Thoracic aorta (tissue), 2 donors: ENCODE results near the gene TMEM204. TPM values are rescaled to one million over a fixed set of nuclear protein-coding genes. Genes with fewer than 3 reads are reported as not detected.

ENCODE experiments used
- ATAC-seq: fragments of 150-250 bp; one replicate; pipeline ENCODE4 v1.8.0; 2017; ENCODE audit warnings: low read depth; ENCODE audit not compliant: insufficient number of reproducible peaks, low FRiP score
- DNase-seq: peaks from one replicate; pipeline ENCODE4 v3.0.0-alpha.2; 2020; ENCODE audit warnings: low spot score
- H3K27ac ChIP-seq, 2 donors: fragments of 200-600 bp; sonication (generic); 1 replicate in 1 of 2; 2 replicates in 1 of 2; pipeline ENCODE4 v1.5.1; 2016; ENCODE audit warnings: mild to moderate bottlenecking in 2 of 2, moderate library complexity in 2 of 2
- H3K27me3 ChIP-seq: fragments of 200-600 bp; sonication (generic); replicated peaks from 2 replicates; pipeline ENCODE4 v1.6.0; 2016; ENCODE audit warnings: mild to moderate bottlenecking; ENCODE audit not compliant: insufficient read depth
- H3K36me3 ChIP-seq: fragments of 200-600 bp; sonication (generic); one replicate; pipeline ENCODE4 v1.5.1; 2016
- H3K4me1 ChIP-seq, 2 donors: fragments of 200-600 bp; sonication (generic); 1 replicate in 1 of 2; 2 replicates in 1 of 2; pipeline versions ENCODE4 v1.5.1 to v1.6.0; 2016; ENCODE audit warnings: low read depth in 2 of 2, mild to moderate bottlenecking in 1 of 2; ENCODE audit not compliant: control insufficient read depth in 1 of 2
- H3K4me3 ChIP-seq: fragments of 200-600 bp; sonication (generic); 2 replicates; pipeline ENCODE4 v1.5.1; 2016; ENCODE audit warnings: mild to moderate bottlenecking
- H3K9me3 ChIP-seq: fragments of 200-600 bp; sonication (generic); 2 replicates; pipeline ENCODE4 v1.5.1; 2016
- CTCF ChIP-seq: fragments of 200-600 bp; sonication (generic); IDR thresholded peaks from one replicate; pipeline ENCODE4 v1.5.1; 2019; ENCODE audit warnings: antibody characterized with exemption
- total RNA-seq, 2 donors: library from RNA; depleted of rRNA; stranded (reverse); fragments of >200 nt; gene quantifications; one replicate each; pipeline versions ENCODE4 v1.1.0 to v1.2.3, GENCODE V29; 2016

TMEM204 gene
- total RNA-seq, 2 donors from 2014 or later, result 111 to 125 TPM

GRCh38 chr16:1488054-1488601 is 45.3 kb upstream of the TMEM204 start:
- no peaks in the 10 kb centered on the region for H3K9me3 ChIP-seq
- peaks cover 5 to 7% of the 10 kb centered on the region in 2 donors for H3K4me1 ChIP-seq
- DNase-seq (no peak), ATAC-seq (no peak)
- H3K27ac ChIP-seq, result no peak overlapping the region
- H3K27me3 ChIP-seq, result no peaks in the 10 kb centered on the region
- no peaks in the 10 kb centered on the region for H3K36me3 ChIP-seq
- no peak overlapping the region for H3K4me3 ChIP-seq
- no peak for TF ChIP-seq CTCF

GRCh38 chr16:1488619-1489018 is 44.8 kb upstream of the TMEM204 start, which contains the start of gene PTX4:
TSS of gene PTX4 (minus strand) at chr16:1488944. CDS start at chr16:1488909, 35 bp downstream.
- DNase-seq, result no peak
- no peak for TF ChIP-seq CTCF
- H3K4me3 ChIP-seq, result no peak within 1 kb of the TSS
- no peak within 1 kb of the TSS for H3K27ac ChIP-seq
- ATAC-seq, result no peak
- H3K4me1 ChIP-seq, result peaks cover 5 to 7% of the 10 kb centered on the region in 2 donors
- no peaks in the 10 kb centered on the region for H3K9me3 ChIP-seq
- H3K36me3 ChIP-seq, result no peaks in the 10 kb centered on the region
- H3K27me3 ChIP-seq, result no peaks in the 10 kb centered on the region

- DNase-seq, result no peak
These were observed 44.4 kb upstream of the TMEM204 start for GRCh38 chr16:1489077-1489476.

GRCh38 chr16:1491327-1491726 is 42.1 kb upstream of the TMEM204 start:
- ATAC-seq, result no peak
- H3K36me3 ChIP-seq, result peaks cover 7% of the 10 kb centered on the region
- no peak overlapping the region for H3K4me3 ChIP-seq
- no peak for TF ChIP-seq CTCF
- peaks cover 11 to 22% of the 10 kb centered on the region in 2 donors for H3K4me1 ChIP-seq
- no peak overlapping the region for H3K27ac ChIP-seq
- H3K9me3 ChIP-seq, result no peaks in the 10 kb centered on the region
- no peak for DNase-seq
- no peaks in the 10 kb centered on the region for H3K27me3 ChIP-seq

More at GRCh38 chr16:1489077-1489476, 44.4 kb upstream of the TMEM204 start:
- Histone ChIP-seq H3K27me3 (no peaks in the 10 kb centered on the region), H3K27ac (no peak overlapping the region), H3K4me1 (peaks cover 5 to 10% of the 10 kb centered on the region in 2 donors), H3K4me3 (no peak overlapping the region), H3K9me3 (no peaks in the 10 kb centered on the region), H3K36me3 (no peaks in the 10 kb centered on the region)
- no peak for ATAC-seq
- no peak for TF ChIP-seq CTCF

GRCh38 chr16:1492082-1492922 is 41.2 kb upstream of the TMEM204 start:
- Histone ChIP-seq H3K36me3 (peaks cover 12% of the 10 kb centered on the region), H3K4me3 (peak overlapping the region; percentile 95), H3K9me3 (no peaks in the 10 kb centered on the region), H3K4me1 (peaks cover 11 to 22% of the 10 kb centered on the region in 2 donors), H3K27me3 (no peaks in the 10 kb centered on the region), H3K27ac (peak overlapping the region; percentile 57 to 79)
- no peak for TF ChIP-seq CTCF
- DNase-seq (no peak), ATAC-seq (no peak)
